Neural cell (in vitro differentiated cells): Measurements from ENCODE around the gene USP31. TPM values are rescaled to one million over a fixed set of nuclear protein-coding genes. Genes with fewer than 3 reads are reported as not detected.
"Not testable (repeated sequence)": the region's sequence is repeated elsewhere in the genome, so short reads cannot be mapped to it uniquely, and the experiment has no call there.

Experiments used
- H2AFZ ChIP-seq: fragments of 200-600, 300-800 bp; sonication (generic), shearing (Covaris generic); 2 replicates; pipeline ENCODE4 v1.6.0; 2014; ENCODE audit warnings: low read depth, mild to moderate bottlenecking, antibody characterized with exemption, low read length, moderate library complexity
- H3F3A ChIP-seq: fragments of 200-600 bp; shearing (Covaris generic); 2 replicates; pipeline ENCODE4 v1.6.1; 2016; ENCODE audit warnings: mild to moderate bottlenecking, moderate library complexity, mixed read lengths, antibody characterized with exemption, low read length; ENCODE audit not compliant: insufficient read depth, poor library complexity, severe bottlenecking
- H3K27ac ChIP-seq: fragments of 200-600, 300-800 bp; sonication (generic), shearing (Covaris generic); 2 replicates; pipeline ENCODE4 v1.5.1; 2014; ENCODE audit warnings: mild to moderate bottlenecking, low read length, moderate library complexity
- H3K27me3 ChIP-seq: fragments of 300-800, 200-600 bp; sonication (generic), shearing (Covaris generic); 2 replicates; pipeline ENCODE4 v1.6.0; 2014; ENCODE audit warnings: mild to moderate bottlenecking, low read depth, low read length, moderate library complexity; ENCODE audit not compliant: insufficient read depth
- H3K36me3 ChIP-seq: fragments of 300-800, 200-600 bp; sonication (generic), shearing (Covaris generic); 2 replicates; pipeline ENCODE4 v1.5.1; 2014; ENCODE audit warnings: mild to moderate bottlenecking, antibody characterized with exemption, low read length, moderate library complexity; ENCODE audit not compliant: insufficient read depth
- H3K4me2 ChIP-seq: fragments of 300-800, 200-600 bp; sonication (generic), shearing (Covaris generic); 2 replicates; pipeline ENCODE4 v1.6.0; 2014; ENCODE audit warnings: mild to moderate bottlenecking, low read length
- H3K4me3 ChIP-seq: fragments of 300-800, 200-600 bp; sonication (generic), shearing (Covaris generic); 2 replicates; pipeline ENCODE4 v1.5.1; 2014; ENCODE audit warnings: mild to moderate bottlenecking, low read length, moderate library complexity
- H3K79me2 ChIP-seq: fragments of 200-600 bp; shearing (Covaris generic); replicated peaks from 2 replicates; pipeline ENCODE4 v1.6.0; 2014; ENCODE audit warnings: mild to moderate bottlenecking, low read length, moderate library complexity; ENCODE audit not compliant: insufficient read depth
- H3K9ac ChIP-seq: fragments of 300-800, 200-600 bp; sonication (generic), shearing (Covaris generic); 2 replicates; pipeline ENCODE4 v1.6.1; 2016; ENCODE audit warnings: mild to moderate bottlenecking, low read length, mixed read lengths
- H3K9me2 ChIP-seq: fragments of 200-600 bp; shearing (Covaris generic); 2 replicates; pipeline ENCODE4 v1.6.1; 2016; ENCODE audit warnings: mild to moderate bottlenecking, low read length, mixed read lengths; ENCODE audit not compliant: insufficient read depth
- H3K9me3 ChIP-seq: fragments of 200-600, 300-800 bp; sonication (generic), shearing (Covaris generic); 2 replicates; pipeline ENCODE4 v1.6.1; 2016; ENCODE audit warnings: mild to moderate bottlenecking, mixed run types, low read length, moderate library complexity, mixed read lengths
- H4K20me1 ChIP-seq: fragments of 200-600 bp; shearing (Covaris generic); 2 replicates; pipeline ENCODE4 v1.6.1; 2016; ENCODE audit warnings: mild to moderate bottlenecking, mixed run types; ENCODE audit not compliant: insufficient read depth
- CTCF ChIP-seq: fragments of 450-650 bp; IDR thresholded peaks from 2 replicates; pipeline ENCODE4 v1.5.1; 2014; ENCODE audit warnings: antibody characterized with exemption, mild to moderate bottlenecking, moderate library complexity; ENCODE audit not compliant: poor library complexity, severe bottlenecking
- EP300 ChIP-seq: fragments of 450-650 bp; conservative IDR thresholded peaks from 2 replicates; pipeline ENCODE4 v1.6.1; 2014; ENCODE audit warnings: antibody characterized with exemption, mild to moderate bottlenecking, moderate library complexity; ENCODE audit not compliant: poor library complexity, severe bottlenecking
- EZH2 ChIP-seq: fragments of 200-600, 300-800 bp; shearing (Covaris generic), sonication (generic); IDR thresholded peaks from 2 replicates; pipeline ENCODE4 v1.6.1; 2014; ENCODE audit warnings: antibody characterized with exemption, low read length, borderline replicate concordance, mild to moderate bottlenecking; ENCODE audit not compliant: insufficient read depth, poor library complexity, severe bottlenecking
- MXI1 ChIP-seq: fragments of 450-650 bp; conservative IDR thresholded peaks from 2 replicates; pipeline ENCODE4 v1.6.1; 2014; ENCODE audit warnings: antibody characterized with exemption, mild to moderate bottlenecking; ENCODE audit not compliant: poor library complexity, severe bottlenecking
- POLR2AphosphoS5 ChIP-seq: IDR thresholded peaks from 2 replicates; pipeline ENCODE4 v1.6.1; 2012
- RAD21 ChIP-seq: fragments of 450-650 bp; conservative IDR thresholded peaks from 2 replicates; pipeline ENCODE4 v1.6.1; 2014; ENCODE audit warnings: antibody characterized with exemption, mild to moderate bottlenecking, moderate library complexity
- REST ChIP-seq: IDR thresholded peaks from 2 replicates; pipeline ENCODE4 v1.6.1; 2012; ENCODE audit warnings: borderline replicate concordance
- SMC3 ChIP-seq: fragments of 450-650 bp; conservative IDR thresholded peaks from 2 replicates; pipeline ENCODE4 v1.6.1; 2014; ENCODE audit warnings: antibody characterized with exemption, mild to moderate bottlenecking, moderate library complexity; ENCODE audit not compliant: poor library complexity
- TAF1 ChIP-seq: IDR thresholded peaks from 2 replicates; pipeline ENCODE4 v1.6.1; 2012; ENCODE audit warnings: low read depth
- polyA plus RNA-seq: library from polyadenylated mRNA; depleted of rRNA; stranded (reverse); fragments of >200 nt; gene quantifications from 2 replicates; pipeline ENCODE4 v1.2.3, GENCODE V29; 2014

The USP31 gene
- polyA plus RNA-seq, 1 donor from 2014 or later, result 5.8 TPM

GRCh38 chr16:23145186-23145585, 4.1 kb downstream of the USP31 start:
- Histone ChIP-seq H3K9me3 (no peaks in the 10 kb centered on the region), H3K36me3 (no peaks in the 10 kb centered on the region), H3F3A (no peaks in the 10 kb centered on the region), H4K20me1 (peaks cover 8% of the 10 kb centered on the region), H3K79me2 (peaks cover 31% of the 10 kb centered on the region), H3K9me2 (no peaks in the 10 kb centered on the region), H3K27ac (no peak overlapping the region), H3K9ac (no peak overlapping the region), H3K27me3 (no peaks in the 10 kb centered on the region), H3K4me2 (no peak overlapping the region), H2AFZ (no peak overlapping the region), H3K4me3 (no peak overlapping the region)
- TF ChIP-seq CTCF, result no peak
- TF ChIP-seq SMC3, result no peak
- no peak for TF ChIP-seq TAF1
- no peak for TF ChIP-seq REST
- no peak for TF ChIP-seq MXI1
- TF ChIP-seq RAD21, result no peak
- no peak for TF ChIP-seq POLR2AphosphoS5

GRCh38 chr16:23144393-23144792, 4.9 kb downstream of the USP31 start:
- not testable (repeated sequence) for H3K27me3 ChIP-seq, H3K27ac ChIP-seq, H3K9me2 ChIP-seq, H2AFZ ChIP-seq, H3F3A ChIP-seq, H3K9me3 ChIP-seq, H4K20me1 ChIP-seq, H3K9ac ChIP-seq, H3K4me3 ChIP-seq, H3K4me2 ChIP-seq, H3K36me3 ChIP-seq
- H3K79me2 ChIP-seq, result peaks cover 38% of the 10 kb centered on the region

GRCh38 chr16:23143391-23143790, 5.9 kb downstream of the USP31 start:
- Histone ChIP-seq H4K20me1 (peaks cover 8% of the 10 kb centered on the region), H3K9me2 (no peaks in the 10 kb centered on the region), H3K27ac (no peak overlapping the region), H3F3A (no peaks in the 10 kb centered on the region), H2AFZ (no peak overlapping the region), H3K4me2 (no peak overlapping the region), H3K36me3 (no peaks in the 10 kb centered on the region), H3K27me3 (no peaks in the 10 kb centered on the region), H3K9me3 (no peaks in the 10 kb centered on the region), H3K79me2 (peaks cover 36% of the 10 kb centered on the region), H3K4me3 (no peak overlapping the region), H3K9ac (no peak overlapping the region)
- TF ChIP-seq TAF1, result no peak
- TF ChIP-seq MXI1, result no peak
- no peak for TF ChIP-seq EP300
- TF ChIP-seq EZH2, result no peak
- no peak for TF ChIP-seq RAD21
- TF ChIP-seq POLR2AphosphoS5, result no peak
